GM21423 (cell line): ENCODE data around the gene COL9A2.

Experiments
- ATAC-seq: cut with Tn5 transposase; IDR thresholded peaks from one replicate; pipeline ENCODE4 v1.9.1; 2021; ENCODE audit warnings: mild to moderate bottlenecking, moderate library complexity; ENCODE audit not compliant: unreplicated experiment

COL9A2 gene

GRCh38 chr1:40305451-40305850 is 11.6 kb downstream of the COL9A2 start:
- no peak for ATAC-seq

GRCh38 chr1:40303790-40304189 is 13.3 kb downstream of the COL9A2 start:
- no peak for ATAC-seq

GRCh38 chr1:40303051-40303771 is 13.9 kb downstream of the COL9A2 start:
- ATAC-seq = no peak

GRCh38 chr1:40302475-40302874 is 14.6 kb downstream of the COL9A2 start:
- ATAC-seq = no peak

- no peak for ATAC-seq
Measured at GRCh38 chr1:40301541-40302299, 15.4 kb downstream of the COL9A2 start.

- ATAC-seq = no peak
Measured at GRCh38 chr1:40301066-40301465, 16.0 kb downstream of the COL9A2 start.

- no peak for ATAC-seq
Measured at GRCh38 chr1:40300651-40301050, 16.4 kb downstream of the COL9A2 start.

- no peak for ATAC-seq
Measured at GRCh38 chr1:40300249-40300567, 16.9 kb downstream of the COL9A2 start.

- ATAC-seq = no peak
Measured at GRCh38 chr1:40299366-40300248, 17.5 kb downstream of the COL9A2 start.

- no peak for ATAC-seq
Measured at GRCh38 chr1:40291293-40291692, 25.8 kb downstream of the COL9A2 start.

GRCh38 chr1:40281853-40282252 is 35.2 kb downstream of the COL9A2 start:
- no peak for ATAC-seq

GRCh38 chr1:40276122-40276521 is 41.0 kb downstream of the COL9A2 start:
- ATAC-seq = no peak

- ATAC-seq = no peak
Measured at GRCh38 chr1:40274331-40274730, 42.8 kb downstream of the COL9A2 start.

- ATAC-seq = no peak
Measured at GRCh38 chr1:40273547-40274166, 43.4 kb downstream of the COL9A2 start.

- no peak for ATAC-seq
Measured at GRCh38 chr1:40272653-40273213, 44.4 kb downstream of the COL9A2 start.

GRCh38 chr1:40270152-40270834 is 46.8 kb downstream of the COL9A2 start:
- no peak for ATAC-seq

GRCh38 chr1:40268211-40268610 is 48.9 kb downstream of the COL9A2 start:
- no peak for ATAC-seq

- ATAC-seq = no peak
Measured at GRCh38 chr1:40267767-40268187, 49.3 kb downstream of the COL9A2 start.

- ATAC-seq = no peak
Measured at GRCh38 chr1:40266786-40267535, 50.1 kb downstream of the COL9A2 start.
